Pancreas (tissue), 10 donors: Measurements from ENCODE around the gene PVALEF. TPM values are rescaled to one million over a fixed set of nuclear protein-coding genes. Genes with fewer than 3 reads are reported as not detected.
A peak's percentile ranks its signal among the peaks of the same experiment; 100 is the strongest.

Experiments used
- ATAC-seq, 4 donors: fragments of 200-7000 bp; cut with Tn5 transposase; one replicate each; pipeline versions ENCODE4 v1.8.0 to v1.9.1; 2020; ENCODE audit warnings: mild to moderate bottlenecking in 4 of 4, moderate library complexity in 4 of 4
- DNase-seq, 6 donors: peaks; one replicate each; pipeline ENCODE4 v3.0.0-alpha.2; 2020
- FAIRE-seq: peaks from 2 replicates; lab custom pipeline; 2012; peaks lifted over from hg19 to GRCh38; lab: Jason Lieb, UNC
- H3K27ac ChIP-seq, 4 donors: fragments of 200-600 bp; sonication (generic); 1 replicate in 3 of 4; 2 replicates in 1 of 4; pipeline versions ENCODE4 v1.5.0 to v1.8.0; 2020
- H3K27me3 ChIP-seq, 4 donors: fragments of 200-600 bp; one replicate each; pipeline ENCODE4 v1.8.0; 2021
- H3K36me3 ChIP-seq, 3 donors: fragments of 200-600 bp; sonication (generic) in 1 of 3; one replicate each; pipeline versions ENCODE4 v1.5.0 to v1.8.0; 2020 to 2021
- H3K4me1 ChIP-seq, 3 donors: fragments of 200-600 bp; one replicate each; pipeline ENCODE4 v1.8.0; 2021
- H3K4me3 ChIP-seq, 4 donors: fragments of 200-600 bp; sonication (generic) in 2 of 4; one replicate each; pipeline versions ENCODE4 v1.5.0 to v1.8.0; 2020 to 2021
- H3K9me3 ChIP-seq, 4 donors: fragments of 200-600 bp; one replicate each; pipeline ENCODE4 v1.8.0; 2021
- CTCF ChIP-seq, 4 donors: fragments of 200-600 bp; sonication (generic) in 3 of 4; IDR thresholded peaks; one replicate each; pipeline versions ENCODE4 v1.5.0 to v1.8.0; 2021; ENCODE audit warnings: antibody characterized with exemption in 4 of 4
- WGBS, 2 donors: extraction: QIAGEN DNeasy Blood & Tissue Kit; methylation state at CpG; one replicate each; pipeline ENCODE4 v1.1.7; 2013; 5-methylcytosine and 5-hydroxymethylcytosine counted together
- intact Hi-C, 3 donors: fragments of 100-400 bp; cut with DNase I; formaldehyde crosslinking; loops; one replicate each; pipeline versions ENCODE4 v1.11.1 to v1.14.2; 2022
- polyA plus RNA-seq, 2 donors: library from polyadenylated mRNA; stranded (reverse); fragments of 200-250 nt; gene quantifications; one replicate each; pipeline ENCODE4 v1.2.3, GENCODE V29; 2013
- total RNA-seq, 6 donors: library from RNA; stranded (reverse); fragmentation: NEBNext Ultra II Directional in 4 of 6; extraction: Animal tissue kit (Norgen Biotek cat#: 25700) in 4 of 6; gene quantifications; one replicate each; pipeline versions ENCODE4 v1.2.1 to v1.2.4, GENCODE V29; 2021 to 2023
- donor health status: healthy with polysubstance abuse.
- donor health status: DM: no; HTN: no; CAD: no; lungs with moderate emphysema.
- donor health status: DM: no; HTN: no; CAD: no.
- donor health status: control.
- donor health status: control.
- donor health status: Bipolar disorder and iron deficiency.
- donor health status: DM: yes; HTN: yes; CAD: no.
- donor health status: DM: no; HTN: no; CAD: no.
- donor health status: DM: no; HTN: no; CAD: no.
- donor health status: DM: yes; HTN: yes; CAD: no.

Gene PVALEF
- total and polyA plus RNA-seq, 8 donors = 0.11 to 0.51 (median 0.17) TPM; not detected in 2

GRCh38 chr17:81163051-81163695 lies 2.1 kb upstream of the PVALEF start:
- intact Hi-C loops = no loop called here
- no peak for ATAC-seq

GRCh38 chr17:81163703-81164370 lies 1.5 kb upstream of the PVALEF start:
- no peaks in the 10 kb centered on the region for H3K27me3 ChIP-seq
- peak overlapping the region; percentile 87 to 93 (median 90) for H3K27ac ChIP-seq
- ATAC-seq = no peak

More at GRCh38 chr17:81163051-81163695, 2.1 kb upstream of the PVALEF start:
- FAIRE-seq (no peak), DNase-seq (peak in 3 of 6 donors; percentile 29 to 68 (median 62))
- H3K4me3 ChIP-seq = peak overlapping the region in 2 of 4 donors; percentile 77 to 78
- H3K27ac ChIP-seq = peak overlapping the region; percentile 39 to 93 (median 88)
- TF ChIP-seq CTCF (IDR thresholded peaks at IDR 0.05) = no peak
- H3K9me3 ChIP-seq = no peaks in the 10 kb centered on the region
- WGBS, 2 donors = 64 to 67% methylated on average over 19 of the region's 19 CpGs
- no peaks in the 10 kb centered on the region for H3K36me3 ChIP-seq
- H3K27me3 ChIP-seq = no peaks in the 10 kb centered on the region
- H3K4me1 ChIP-seq = peaks cover 0 to 30% (median 22%) of the 10 kb centered on the region in 3 donors

GRCh38 chr17:81164371-81165245 lies 699 bp upstream of the PVALEF start:
- WGBS, 2 donors = 24 to 29% methylated on average over 19 of the region's 19 CpGs
- peak overlapping the region; percentile 87 to 93 (median 90) for H3K27ac ChIP-seq
- intact Hi-C loops = no loop called here
- TF ChIP-seq CTCF (IDR thresholded peaks at IDR 0.05) = no peak
- no peaks in the 10 kb centered on the region for H3K9me3 ChIP-seq
- H3K27me3 ChIP-seq = no peaks in the 10 kb centered on the region
- H3K4me3 ChIP-seq = peak overlapping the region; percentile 40 to 78 (median 66)
- ATAC-seq = peak; percentile 71 to 78 (median 74)
- no peak for FAIRE-seq
- peaks cover 0 to 30% (median 22%) of the 10 kb centered on the region in 3 donors for H3K4me1 ChIP-seq
- peak; percentile 72 to 91 (median 80) for DNase-seq
- H3K36me3 ChIP-seq = no peaks in the 10 kb centered on the region

More at GRCh38 chr17:81163703-81164370, 1.5 kb upstream of the PVALEF start:
- DNase-seq = peak in 3 of 6 donors; percentile 32 to 78 (median 59)
- 56 to 63% methylated on average over 14 to 15 of the region's 15 CpGs for WGBS, 2 donors
- H3K4me3 ChIP-seq = peak overlapping the region in 2 of 4 donors; percentile 77 to 78
- H3K9me3 ChIP-seq = no peaks in the 10 kb centered on the region
- no peak for TF ChIP-seq CTCF (IDR thresholded peaks at IDR 0.05)
- no peaks in the 10 kb centered on the region for H3K36me3 ChIP-seq
- peaks cover 0 to 30% (median 22%) of the 10 kb centered on the region in 3 donors for H3K4me1 ChIP-seq
- FAIRE-seq = no peak
- intact Hi-C loops = no loop called here

GRCh38 chr17:81166033-81166492 lies 756 bp downstream of the PVALEF start, which contains the start of gene AATK:
Gene AATK (minus strand): TSS chr17:81166221. CDS start chr17:81165992, 229 bp downstream.
- peak within 1 kb of the TSS; percentile 87 to 93 (median 90) for H3K27ac ChIP-seq
- peaks cover 0 to 20% (median 16%) of the 10 kb centered on the region in 3 donors for H3K4me1 ChIP-seq
- FAIRE-seq (no peak), DNase-seq (no peak), ATAC-seq (no peak)
- no peak for TF ChIP-seq CTCF (IDR thresholded peaks at IDR 0.05)
- WGBS, 2 donors = 1% methylated on average over 17 to 56 of the region's 62 CpGs
- peak within 1 kb of the TSS; percentile 40 to 78 (median 66) for H3K4me3 ChIP-seq
- H3K9me3 ChIP-seq = no peaks in the 10 kb centered on the region
- intact Hi-C loops = no loop called here
- H3K27me3 ChIP-seq = no peaks in the 10 kb centered on the region
- no peaks in the 10 kb centered on the region for H3K36me3 ChIP-seq
